PC-3 (cell line): Measurements from ENCODE around the gene UROS. TPM values are rescaled to one million over a fixed set of nuclear protein-coding genes. Genes with fewer than 3 reads are reported as not detected.

Source experiments
- ATAC-seq: fragments of 200-7000 bp; cut with Tn5 transposase; 2 replicates; pipeline ENCODE4 v1.9.1; 2020; ENCODE audit warnings: mild to moderate bottlenecking, moderate library complexity
- BruUV-seq: library from RNA; stranded (reverse); fragments of 400-500 nt; replicated peaks from 2 replicates; lab custom pipeline; 2021; lab: Mats Ljungman, UMichigan
- CTCF ChIA-PET: fragments of 300-600 bp; sonication (Branson Sonifier 250); formaldehyde crosslinking; loops from one replicate; lab custom pipeline; 2022; ENCODE audit warnings: antibody characterized with exemption; lab: Charles Lee
- POLR2A ChIA-PET: fragments of 300-600 bp; sonication (Branson Sonifier 250); formaldehyde crosslinking; loops from one replicate; lab custom pipeline; 2022; ENCODE audit warnings: antibody characterized with exemption; ENCODE audit not compliant: unreplicated experiment; lab: Charles Lee
- DNase-seq: peaks from one replicate; pipeline ENCODE4 v3.0.0-alpha.2; 2015
- H2AFZ ChIP-seq: fragments of 300-600 bp; sonication (generic); 2 replicates; pipeline ENCODE4 v1.6.0; 2016; ENCODE audit warnings: antibody characterized with exemption, low read length
- H3F3A ChIP-seq: fragments of 300-600 bp; sonication (generic); one replicate; pipeline ENCODE4 v1.6.0; 2017; ENCODE audit warnings: antibody characterized with exemption, low read length, control low read depth, mild to moderate bottlenecking; ENCODE audit not compliant: unreplicated experiment
- H3K27ac ChIP-seq: fragments of 300-600 bp; sonication (generic); 2 replicates; pipeline ENCODE4 v1.5.1; 2016; ENCODE audit warnings: mild to moderate bottlenecking, low read length
- H3K27me3 ChIP-seq: fragments of 300-600 bp; sonication (generic); 2 replicates; pipeline ENCODE4 v1.6.1; 2016; ENCODE audit warnings: low read length, mixed read lengths
- H3K36me3 ChIP-seq: fragments of 300-600 bp; sonication (generic); 2 replicates; pipeline ENCODE4 v1.6.1; 2016; ENCODE audit warnings: low read depth, mixed run types, low read length, mixed read lengths
- H3K4me1 ChIP-seq: fragments of 300-600 bp; sonication (generic); 2 replicates; pipeline ENCODE4 v1.5.1; 2016; ENCODE audit warnings: low read length; ENCODE audit not compliant: insufficient read depth
- H3K4me2 ChIP-seq: fragments of 300-600 bp; sonication (generic); 2 replicates; pipeline ENCODE4 v1.6.0; 2016; ENCODE audit warnings: low read length
- H3K4me3 ChIP-seq: fragments of 300-600 bp; sonication (generic); 2 replicates; pipeline ENCODE4 v1.5.1; 2016; ENCODE audit warnings: mild to moderate bottlenecking, low read length, mixed read lengths
- H3K79me2 ChIP-seq: fragments of 300-600 bp; sonication (generic); 2 replicates; pipeline ENCODE4 v1.6.1; 2017; ENCODE audit warnings: low read length, mixed read lengths
- H3K9ac ChIP-seq: fragments of 300-600 bp; sonication (generic); 2 replicates; pipeline ENCODE4 v1.6.0; 2016; ENCODE audit warnings: mild to moderate bottlenecking, low read length
- H3K9me2 ChIP-seq: fragments of 300-600 bp; sonication (generic); replicated peaks from 2 replicates; pipeline ENCODE4 v1.6.1; 2016; ENCODE audit warnings: mixed run types, low read length, mixed read lengths
- H3K9me3 ChIP-seq: fragments of 300-600 bp; sonication (generic); 2 replicates; pipeline ENCODE4 v1.6.1; 2016; ENCODE audit warnings: low read length, mixed read lengths
- H4K20me1 ChIP-seq: fragments of 300-600 bp; sonication (generic); 2 replicates; pipeline ENCODE4 v1.6.1; 2016; ENCODE audit warnings: low read length, mixed read lengths
- EZH2 ChIP-seq: fragments of 300-600 bp; sonication (generic); IDR thresholded peaks from one replicate; pipeline ENCODE4 v1.6.1; 2017; ENCODE audit warnings: antibody characterized with exemption, mild to moderate bottlenecking, low read length; ENCODE audit not compliant: unreplicated experiment
- EZH2phosphoT487 ChIP-seq: fragments of 300-600 bp; sonication (generic); IDR thresholded peaks from 2 replicates; pipeline ENCODE4 v1.6.1; 2018; ENCODE audit warnings: mild to moderate bottlenecking, antibody characterized with exemption, low read length, borderline replicate concordance
- intact Hi-C: fragments of 100-400 bp; cut with micrococcal nuclease; formaldehyde crosslinking; loops from 2 replicates; pipeline ENCODE4 v1.9.0; 2023
- total RNA-seq: library from RNA; depleted of rRNA; stranded (reverse); fragments of >200 nt; gene quantifications from 2 replicates; pipeline ENCODE4 v1.2.3, GENCODE V29; 2014
- TF ChIP-seq, protein P1 (sequence below): fragments of 300-600 bp; sonication (generic); conservative IDR thresholded peaks from 2 replicates; pipeline ENCODE4 v1.5.1; 2017; ENCODE audit warnings: antibody characterized with exemption, low read depth, mild to moderate bottlenecking, low read length

UROS gene
- total RNA-seq, 1 experiment from 2014 or later, result 50.6 TPM

- no peaks in the 10 kb centered on the region for H3K27me3 ChIP-seq
- BruUV-seq, result no TSS peak
Measured at GRCh38 chr10:125811251-125811650, 11.8 kb downstream of the UROS start.

DNA sequence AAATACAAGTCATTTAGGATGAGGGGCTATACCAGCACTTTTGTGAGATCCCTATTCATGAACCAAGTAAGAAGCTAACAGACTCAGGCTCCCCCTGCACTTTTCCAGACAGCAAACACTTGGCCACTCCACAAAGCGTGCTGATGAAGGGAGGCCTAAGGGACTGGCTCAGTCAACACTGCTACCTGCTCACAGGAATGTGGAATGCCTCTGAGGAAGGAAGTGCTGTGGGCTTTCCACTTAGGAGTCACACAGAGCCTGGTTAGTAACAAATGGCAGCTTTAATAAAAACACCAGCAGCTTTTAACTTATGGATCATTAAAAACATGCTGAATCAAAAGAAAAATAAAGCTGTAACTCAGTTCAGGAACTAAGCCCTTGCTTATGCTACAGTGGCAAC lies 15.0 kb downstream of the UROS start:
- POLR2A ChIA-PET, result no interaction called here
- DNase-seq (no peak), ATAC-seq (no peak; the same call in 1 of the 2 replicates)
- no peak overlapping the region for H3K9ac ChIP-seq
- no peaks in the 10 kb centered on the region for H3K79me2 ChIP-seq
- H2AFZ ChIP-seq, result no peak overlapping the region
- intact Hi-C loops, result no loop called here
- H3F3A ChIP-seq, result no peaks in the 10 kb centered on the region
- CTCF ChIA-PET, result no interaction called here
- H4K20me1 ChIP-seq, result no peaks in the 10 kb centered on the region
- H3K36me3 ChIP-seq, result peaks cover 11% of the 10 kb centered on the region
- TF ChIP-seq EZH2phosphoT487 (no peak), EZH2 (no peak)
- TF ChIP-seq, protein P1, sequence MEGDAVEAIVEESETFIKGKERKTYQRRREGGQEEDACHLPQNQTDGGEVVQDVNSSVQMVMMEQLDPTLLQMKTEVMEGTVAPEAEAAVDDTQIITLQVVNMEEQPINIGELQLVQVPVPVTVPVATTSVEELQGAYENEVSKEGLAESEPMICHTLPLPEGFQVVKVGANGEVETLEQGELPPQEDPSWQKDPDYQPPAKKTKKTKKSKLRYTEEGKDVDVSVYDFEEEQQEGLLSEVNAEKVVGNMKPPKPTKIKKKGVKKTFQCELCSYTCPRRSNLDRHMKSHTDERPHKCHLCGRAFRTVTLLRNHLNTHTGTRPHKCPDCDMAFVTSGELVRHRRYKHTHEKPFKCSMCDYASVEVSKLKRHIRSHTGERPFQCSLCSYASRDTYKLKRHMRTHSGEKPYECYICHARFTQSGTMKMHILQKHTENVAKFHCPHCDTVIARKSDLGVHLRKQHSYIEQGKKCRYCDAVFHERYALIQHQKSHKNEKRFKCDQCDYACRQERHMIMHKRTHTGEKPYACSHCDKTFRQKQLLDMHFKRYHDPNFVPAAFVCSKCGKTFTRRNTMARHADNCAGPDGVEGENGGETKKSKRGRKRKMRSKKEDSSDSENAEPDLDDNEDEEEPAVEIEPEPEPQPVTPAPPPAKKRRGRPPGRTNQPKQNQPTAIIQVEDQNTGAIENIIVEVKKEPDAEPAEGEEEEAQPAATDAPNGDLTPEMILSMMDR, result no peak
- no peaks in the 10 kb centered on the region for H3K27me3 ChIP-seq
- H3K9me2 ChIP-seq, result no peaks in the 10 kb centered on the region
- no peak overlapping the region for H3K4me3 ChIP-seq
- H3K27ac ChIP-seq, result peak overlapping the region; percentile 9; the same call in 1 of the 2 replicates
- H3K4me1 ChIP-seq, result no peaks in the 10 kb centered on the region
- no peaks in the 10 kb centered on the region for H3K9me3 ChIP-seq
- no TSS peak for BruUV-seq
- H3K4me2 ChIP-seq, result no peak overlapping the region

More at GRCh38 chr10:125811251-125811650, 11.8 kb downstream of the UROS start:
- Histone ChIP-seq H3K4me2 (no peak overlapping the region), H4K20me1 (no peaks in the 10 kb centered on the region), H3K79me2 (no peaks in the 10 kb centered on the region), H3K4me3 (no peak overlapping the region), H3K9me2 (no peaks in the 10 kb centered on the region), H3F3A (no peaks in the 10 kb centered on the region), H3K9ac (peak overlapping the region; percentile 25; the same call in 1 of the 2 replicates), H3K27ac (peak overlapping the region; percentile 57; the same call in 1 of the 2 replicates), H2AFZ (no peak overlapping the region), H3K36me3 (peaks cover 11% of the 10 kb centered on the region), H3K4me1 (no peaks in the 10 kb centered on the region), H3K9me3 (no peaks in the 10 kb centered on the region)
- intact Hi-C loops, result no loop called here
- DNase-seq (no peak), ATAC-seq (no peak)
- ChIA-PET POLR2A (no interaction called here), CTCF (no interaction called here)
- TF ChIP-seq, protein P1, result no peak
- TF ChIP-seq EZH2phosphoT487 (no peak), EZH2 (no peak)

GRCh38 chr10:125802739-125803138 lies 20.3 kb downstream of the UROS start:
- Histone ChIP-seq H3K79me2 (no peaks in the 10 kb centered on the region), H3K27me3 (no peaks in the 10 kb centered on the region), H3K36me3 (no peaks in the 10 kb centered on the region), H3K9me3 (no peaks in the 10 kb centered on the region), H3F3A (no peaks in the 10 kb centered on the region), H3K9me2 (no peaks in the 10 kb centered on the region), H3K9ac (no peak overlapping the region), H4K20me1 (no peaks in the 10 kb centered on the region), H3K4me3 (no peak overlapping the region), H3K27ac (no peak overlapping the region), H2AFZ (no peak overlapping the region), H3K4me1 (no peaks in the 10 kb centered on the region), H3K4me2 (no peak overlapping the region)
- ChIA-PET CTCF (no interaction called here), POLR2A (no interaction called here)
- no TSS peak for BruUV-seq
- TF ChIP-seq EZH2phosphoT487 (no peak), EZH2 (no peak)
- TF ChIP-seq, protein P1, result no peak
- intact Hi-C loops, result no loop called here
- no peak for DNase-seq
- no peak for ATAC-seq
